Prostate gland (tissue), 2 donors: ENCODE results near the gene PLCB4. TPM values are rescaled to one million over a fixed set of nuclear protein-coding genes. Genes with fewer than 3 reads are reported as not detected.

Experiments
- DNase-seq: peaks from one replicate; pipeline ENCODE4 v3.0.0-alpha.2; 2019; ENCODE audit warnings: low spot score
- H3K27ac ChIP-seq, 2 donors: fragments of 200-600 bp; sonication (generic); 2 replicates each; pipeline ENCODE4 v1.5.1; 2017 to 2019
- H3K27me3 ChIP-seq: fragments of 200-600 bp; sonication (generic); replicated peaks from 2 replicates; pipeline ENCODE4 v1.5.1; 2019; ENCODE audit not compliant: insufficient read depth
- H3K36me3 ChIP-seq, 2 donors: fragments of 200-600 bp; sonication (generic); 1 replicate in 1 of 2; 2 replicates in 1 of 2; pipeline versions ENCODE4 v1.5.1 to v1.8.1; 2017 to 2019
- H3K4me1 ChIP-seq: fragments of 200-600 bp; sonication (generic); replicated peaks from 2 replicates; pipeline ENCODE4 v1.5.1; 2019
- H3K4me3 ChIP-seq, 2 donors: fragments of 200-600 bp; sonication (generic); 2 replicates each; pipeline ENCODE4 v1.5.1; 2017 to 2019
- H3K9me3 ChIP-seq: fragments of 200-600 bp; sonication (generic); 2 replicates; pipeline ENCODE4 v1.5.1; 2017
- CTCF ChIP-seq, 4 experiments: fragments of 200-600 bp in 2 of 4; fragments of 450-650 bp in 2 of 4; sonication (generic) in 2 of 4; IDR thresholded peaks; 1 replicate in 3 of 4; 2 replicates in 1 of 4; pipeline ENCODE4 v1.5.1; 2016 to 2019; ENCODE audit warnings: antibody characterized with exemption in 4 of 4, mild to moderate bottlenecking in 2 of 4, moderate library complexity in 2 of 4
- POLR2A ChIP-seq: fragments of 450-650 bp; IDR thresholded peaks from one replicate; pipeline ENCODE4 v1.6.1; 2016; ENCODE audit warnings: antibody characterized with exemption, mild to moderate bottlenecking
- POLR2AphosphoS5 ChIP-seq: sonication (generic); formaldehyde crosslinking; IDR thresholded peaks from one replicate; pipeline ENCODE4 v1.6.1; 2017; ENCODE audit warnings: antibody characterized with exemption
- WGBS: methylation state at CpG from one replicate; pipeline ENCODE4 v1.1.5; 2018; 5-methylcytosine and 5-hydroxymethylcytosine counted together
- intact Hi-C: fragments of 100-400 bp; cut with DNase I; formaldehyde crosslinking; loops from one replicate; pipeline ENCODE4 v1.14.2; 2022
- total RNA-seq, 2 donors: library from RNA; depleted of rRNA; stranded (reverse); fragments of >200 nt; gene quantifications; one replicate each; pipeline ENCODE4 v1.1.0, GENCODE V29; 2016

The PLCB4 gene
- total RNA-seq, 2 donors from 2014 or later = 9.1 to 11.6 TPM

- TF ChIP-seq POLR2A = no peak
- TF ChIP-seq CTCF (IDR thresholded peaks at IDR 0.05) = no peak
- TF ChIP-seq POLR2AphosphoS5 = no peak
- Histone ChIP-seq H3K9me3 (no peaks in the 10 kb centered on the region), H3K27me3 (no peaks in the 10 kb centered on the region), H3K27ac (no peak overlapping the region), H3K4me3 (no peak overlapping the region), H3K36me3 (no peaks in the 10 kb centered on the region), H3K4me1 (no peaks in the 10 kb centered on the region)
- WGBS = 96% methylated on average over 3 of the region's 3 CpGs
- no peak for DNase-seq
- intact Hi-C loops = no loop called here
These were observed 63.0 kb downstream of the PLCB4 start for GRCh38 chr20:9131841-9132240.

GRCh38 chr20:9134346-9134745 lies 65.5 kb downstream of the PLCB4 start:
- TF ChIP-seq CTCF (IDR thresholded peaks at IDR 0.05) = no peak
- TF ChIP-seq POLR2A = no peak
- TF ChIP-seq POLR2AphosphoS5 = no peak
- 76% methylated on average over 2 of the region's 2 CpGs for WGBS
- H3K27ac ChIP-seq = no peak overlapping the region
- DNase-seq = no peak
- no peaks in the 10 kb centered on the region for H3K27me3 ChIP-seq
- no peaks in the 10 kb centered on the region for H3K9me3 ChIP-seq
- no peaks in the 10 kb centered on the region for H3K4me1 ChIP-seq
- no peaks in the 10 kb centered on the region for H3K36me3 ChIP-seq
- intact Hi-C loops = no loop called here
- no peak overlapping the region for H3K4me3 ChIP-seq

- no peaks in the 10 kb centered on the region for H3K36me3 ChIP-seq
- no peak for TF ChIP-seq POLR2A
- TF ChIP-seq POLR2AphosphoS5 = no peak
- no peak for TF ChIP-seq CTCF (IDR thresholded peaks at IDR 0.05)
- no peak overlapping the region for H3K4me3 ChIP-seq
- 62% methylated on average over 3 of the region's 3 CpGs for WGBS
- H3K4me1 ChIP-seq = no peaks in the 10 kb centered on the region
- intact Hi-C loops = no loop called here
- no peak overlapping the region for H3K27ac ChIP-seq
- H3K9me3 ChIP-seq = no peaks in the 10 kb centered on the region
- H3K27me3 ChIP-seq = no peaks in the 10 kb centered on the region
- DNase-seq = no peak
These were observed 67.2 kb downstream of the PLCB4 start for GRCh38 chr20:9136114-9136513.

- 87% methylated on average over 7 of the region's 7 CpGs for WGBS
- no peak for DNase-seq
- no peaks in the 10 kb centered on the region for H3K27me3 ChIP-seq
These were observed 68.1 kb downstream of the PLCB4 start for GRCh38 chr20:9137001-9137400.

More at GRCh38 chr20:9137001-9137400, 68.1 kb downstream of the PLCB4 start:
- Histone ChIP-seq H3K4me1 (no peaks in the 10 kb centered on the region), H3K36me3 (no peaks in the 10 kb centered on the region), H3K4me3 (no peak overlapping the region), H3K27ac (no peak overlapping the region), H3K9me3 (no peaks in the 10 kb centered on the region)
- TF ChIP-seq POLR2AphosphoS5 (no peak), POLR2A (no peak), CTCF (IDR thresholded peaks at IDR 0.05) (no peak)
- intact Hi-C loops = no loop called here
